ENCODE results near the gene PBX1.

GRCh38 chr1:164765992-164766720 is 207.2 kb downstream of the PBX1 start:
- TF ChIP-seq CTCF (IDR thresholded peaks at IDR 0.05) = no peak
- TF ChIP-seq EP300 (IDR thresholded peaks at IDR 0.05) = no peak
- TF ChIP-seq POLR2A (IDR thresholded peaks at IDR 0.05) = no peak
